ENCODE measurements around the gene ELFN2.

ELFN2 gene

GRCh38 chr22:37390075-37390474 is 37.2 kb downstream of the ELFN2 start:
- DNase-seq (ENCODE audit: low read depth in 1 of 2, low spot score in 1 of 2), result no peak

GRCh38 chr22:37388538-37388937 is 38.7 kb downstream of the ELFN2 start:
- no peak for DNase-seq (ENCODE audit: low read depth in 1 of 2, low spot score in 1 of 2)

DNA sequence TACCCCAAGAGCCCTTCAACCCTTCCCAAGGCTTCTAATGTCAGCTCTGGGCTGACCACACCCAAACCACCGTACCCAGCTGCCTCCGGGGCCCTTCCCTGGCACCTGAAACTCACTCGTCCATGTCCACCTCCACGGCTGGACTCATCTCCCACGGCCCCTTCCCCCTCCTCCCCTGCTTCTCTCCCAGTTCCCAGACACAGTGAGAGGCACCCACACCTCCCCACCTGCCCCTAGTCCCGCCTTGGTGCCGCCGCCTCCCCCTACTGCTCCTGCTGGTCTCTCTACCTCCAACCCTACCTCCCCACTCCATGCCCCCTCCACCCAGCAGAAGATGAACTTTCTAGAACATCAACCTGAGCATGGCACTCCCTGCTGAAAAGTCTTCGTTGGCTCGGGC is 39.5 kb downstream of the ELFN2 start:
- DNase-seq (ENCODE audit: low read depth in 1 of 2, low spot score in 1 of 2), result no peak

DNA sequence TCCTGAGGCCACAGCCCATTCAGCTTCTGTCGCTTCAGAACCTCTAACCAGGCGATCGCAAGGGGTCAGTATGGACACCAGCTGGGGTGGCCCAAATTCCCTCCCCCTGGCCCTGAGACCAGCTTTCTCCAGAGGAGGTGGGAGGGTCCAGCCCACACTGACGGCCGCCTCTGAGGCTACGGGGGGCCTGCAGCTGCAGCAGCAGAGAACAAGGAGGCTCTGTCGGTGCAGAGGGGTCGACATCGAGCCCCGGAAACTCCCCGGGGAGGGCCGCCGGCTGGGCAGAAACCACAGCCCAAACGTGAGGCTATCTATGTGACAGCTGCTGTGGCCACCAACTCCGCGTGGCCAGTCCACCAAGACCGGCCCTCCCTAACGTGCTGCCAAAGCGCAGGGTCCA is 40.8 kb downstream of the ELFN2 start:
- DNase-seq (ENCODE audit: low read depth in 1 of 2, low spot score in 1 of 2), result no peak

GRCh38 chr22:37384691-37385090 is 42.6 kb downstream of the ELFN2 start:
- no peak for DNase-seq (ENCODE audit: low read depth in 1 of 2, low spot score in 1 of 2)

GRCh38 chr22:37383341-37383740 is 43.9 kb downstream of the ELFN2 start:
- DNase-seq (ENCODE audit: low read depth in 1 of 2, low spot score in 1 of 2), result no peak

- DNase-seq (ENCODE audit: low read depth in 1 of 2, low spot score in 1 of 2), result no peak
These were observed 45.8 kb downstream of the ELFN2 start for GRCh38 chr22:37381489-37381888.

DNA sequence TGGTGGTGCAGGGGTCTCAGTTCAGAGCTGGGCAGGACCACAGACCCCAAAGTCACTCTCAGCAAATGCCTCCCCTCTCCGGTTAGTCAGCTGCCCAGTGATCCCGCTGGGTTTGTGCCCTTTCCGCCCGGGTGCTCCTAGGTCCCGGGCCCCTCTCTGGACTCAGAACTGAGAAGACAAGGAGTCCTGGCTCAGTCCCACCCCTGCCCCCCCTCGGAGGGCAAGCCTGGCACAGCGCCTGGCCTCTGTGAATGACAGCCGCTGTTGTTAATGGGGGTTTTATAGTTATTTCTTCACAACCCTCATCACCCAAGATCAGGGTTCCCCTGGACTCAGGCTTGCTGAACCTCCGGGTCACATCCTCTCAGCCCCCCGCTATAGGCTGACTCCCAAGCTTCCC is 47.6 kb downstream of the ELFN2 start:
- no peak for DNase-seq (ENCODE audit: low read depth in 1 of 2, low spot score in 1 of 2)

GRCh38 chr22:37379085-37379484 is 48.2 kb downstream of the ELFN2 start:
- no peak for DNase-seq (ENCODE audit: low read depth in 1 of 2, low spot score in 1 of 2)

- DNase-seq (ENCODE audit: low read depth in 1 of 2, low spot score in 1 of 2), result no peak
These were observed 48.6 kb downstream of the ELFN2 start for GRCh38 chr22:37378642-37379058.

DNA sequence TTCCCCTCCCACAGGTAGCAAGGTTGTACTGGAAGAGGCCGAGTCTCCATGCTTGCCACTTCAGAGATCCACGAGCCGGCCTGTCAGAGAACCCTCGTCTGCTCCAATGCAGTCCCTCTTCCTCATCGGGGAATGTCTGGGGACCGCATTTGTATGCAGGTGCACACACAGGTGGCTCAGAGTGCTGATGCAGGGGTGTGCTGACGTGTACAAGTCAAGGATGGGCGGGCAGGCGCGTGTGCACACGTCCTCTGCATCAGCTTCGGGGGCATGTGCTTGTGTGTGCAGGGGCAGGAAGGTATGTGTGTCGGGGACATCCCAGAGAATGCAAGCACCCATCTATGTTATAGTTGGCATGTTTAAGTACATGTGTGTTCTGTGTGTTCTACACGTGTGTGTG is 49.4 kb downstream of the ELFN2 start:
- no peak for DNase-seq (ENCODE audit: low read depth in 1 of 2, low spot score in 1 of 2)

DNA sequence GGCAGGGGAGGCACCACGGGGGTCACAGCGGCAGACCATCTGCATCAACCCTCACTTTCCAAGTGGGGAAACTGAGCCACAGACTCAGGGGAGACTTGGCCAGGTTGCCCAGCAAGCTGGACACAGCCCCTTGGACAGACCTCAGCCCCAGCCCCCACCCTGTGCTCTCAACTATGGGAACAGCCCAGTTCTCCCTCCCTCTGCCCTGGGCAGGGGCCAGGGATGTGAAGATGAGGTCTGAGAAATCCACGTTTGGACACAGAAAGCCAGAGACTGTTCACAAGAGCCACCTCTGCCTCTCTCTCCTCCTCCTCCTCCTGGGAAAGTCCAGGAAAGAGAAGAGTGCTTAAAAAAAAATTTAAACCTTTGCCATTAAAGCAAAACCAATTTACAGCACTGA is 50.1 kb downstream of the ELFN2 start:
- DNase-seq (ENCODE audit: low read depth in 1 of 2, low spot score in 1 of 2), result no peak

- DNase-seq (ENCODE audit: low read depth in 1 of 2, low spot score in 1 of 2), result no peak
These were observed 50.6 kb downstream of the ELFN2 start for GRCh38 chr22:37376643-37377042.

- DNase-seq (ENCODE audit: low read depth in 1 of 2, low spot score in 1 of 2), result no peak
These were observed 51.5 kb downstream of the ELFN2 start for GRCh38 chr22:37375801-37376200.

GRCh38 chr22:37374571-37374970 is 52.7 kb downstream of the ELFN2 start:
- no peak for DNase-seq (ENCODE audit: low read depth in 1 of 2, low spot score in 1 of 2)

DNA sequence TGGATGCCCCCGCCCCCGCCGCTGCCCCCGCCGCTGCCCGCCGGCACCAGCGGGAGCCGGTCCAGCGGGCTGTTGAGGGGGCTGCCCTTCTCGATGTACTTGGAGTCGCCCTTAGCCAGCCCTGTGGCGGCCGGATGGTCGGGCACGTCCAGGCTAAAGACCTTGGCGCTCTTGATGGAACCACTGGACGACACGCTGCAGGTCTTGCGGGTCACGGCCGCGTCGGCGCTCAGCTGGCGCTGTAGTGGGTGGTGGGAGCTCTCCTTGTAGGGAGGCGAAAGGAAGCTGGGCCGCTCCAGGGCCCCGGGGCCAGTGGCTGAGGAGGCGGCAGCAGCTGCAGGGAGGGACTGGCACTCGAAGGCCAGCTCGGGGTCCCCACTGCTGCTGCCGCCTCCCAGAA is 53.8 kb downstream of the ELFN2 start:
- no peak for DNase-seq (ENCODE audit: low read depth in 1 of 2, low spot score in 1 of 2)

DNA sequence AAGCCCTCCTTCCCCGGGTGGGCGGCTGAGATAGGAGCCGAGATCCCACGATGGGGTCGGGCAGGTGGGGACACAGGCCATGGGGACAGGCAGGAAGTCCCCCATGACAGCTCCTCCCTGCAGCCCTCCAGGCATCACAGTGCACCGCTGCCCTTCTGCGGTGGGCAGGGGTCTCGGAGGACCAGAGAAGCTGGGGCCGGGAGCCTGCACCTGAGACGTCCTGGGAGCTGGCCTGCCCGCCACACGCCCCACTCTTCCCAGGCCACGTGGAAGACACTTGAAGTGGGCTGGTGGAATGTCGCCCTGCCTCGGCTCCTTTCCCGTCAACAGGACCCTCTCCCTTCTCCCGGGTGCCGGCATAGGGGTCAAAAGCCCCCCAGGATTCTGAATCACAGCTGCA is 55.4 kb downstream of the ELFN2 start:
- no peak for DNase-seq (ENCODE audit: low read depth in 1 of 2, low spot score in 1 of 2)

DNA sequence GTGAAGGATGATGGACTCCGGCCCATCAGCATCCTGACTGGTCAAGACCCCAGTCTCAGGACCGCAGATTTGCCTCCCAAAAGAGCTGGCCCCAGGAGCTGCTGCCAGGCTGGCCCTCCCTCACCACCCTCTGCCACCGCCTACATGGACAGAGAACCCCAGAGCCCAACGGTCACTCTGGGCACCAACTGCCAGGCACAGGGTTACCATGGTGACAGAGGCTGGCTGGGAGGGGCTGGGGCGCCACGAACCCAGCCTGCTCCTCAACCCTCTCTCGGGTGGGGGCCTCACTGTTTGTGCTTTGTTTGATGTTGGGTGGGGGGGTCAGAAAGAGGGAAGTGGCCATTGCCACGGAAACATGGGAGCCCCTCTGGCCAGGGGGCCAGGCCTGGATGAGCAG is 55.8 kb downstream of the ELFN2 start:
- DNase-seq (ENCODE audit: low read depth in 1 of 2, low spot score in 1 of 2), result no peak

GRCh38 chr22:37370306-37370979 is 56.8 kb downstream of the ELFN2 start:
- DNase-seq (ENCODE audit: low read depth in 1 of 2, low spot score in 1 of 2), result no peak

DNA sequence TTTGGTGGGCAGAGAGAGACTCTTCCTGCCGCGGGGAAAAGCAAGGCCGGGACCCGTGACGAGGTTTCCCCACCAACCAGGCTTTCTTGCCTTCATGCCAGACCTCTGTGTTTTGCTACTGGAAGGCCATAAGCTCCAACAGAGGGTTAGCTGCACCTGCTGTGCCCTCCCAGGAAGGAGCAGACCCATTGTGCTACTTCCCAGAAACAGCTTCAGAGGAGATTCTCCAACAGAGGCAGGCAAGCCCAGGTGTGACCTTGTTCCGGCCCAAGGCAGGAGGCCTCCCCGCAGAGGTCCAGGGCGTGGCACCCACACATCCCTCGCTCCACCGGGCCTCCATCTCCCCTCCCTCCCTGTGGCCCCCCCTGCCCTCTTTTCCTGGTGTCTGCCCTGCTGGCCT is 57.8 kb downstream of the ELFN2 start:
- no peak for DNase-seq (ENCODE audit: low read depth in 1 of 2, low spot score in 1 of 2)

DNA sequence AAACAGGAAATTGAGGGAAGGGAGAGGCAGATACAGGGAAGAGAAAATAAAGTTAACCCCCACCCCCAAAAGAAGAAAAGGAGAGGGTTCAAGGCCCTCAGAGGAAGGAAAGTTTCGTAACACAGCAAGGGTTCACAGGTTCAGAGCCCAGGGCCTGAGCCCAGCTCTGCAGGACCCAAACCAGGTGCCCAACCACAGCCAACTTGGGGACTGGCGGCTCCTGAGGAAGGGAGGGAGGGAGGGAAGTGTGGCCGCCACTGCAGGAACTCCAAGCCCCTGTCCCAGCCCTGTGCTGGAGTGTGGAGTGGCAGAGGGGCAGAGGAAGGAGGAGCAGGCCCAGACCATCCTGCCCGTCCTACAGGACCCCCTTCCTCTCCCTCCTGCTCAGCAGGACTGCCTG is 59.2 kb downstream of the ELFN2 start:
- DNase-seq (ENCODE audit: low read depth in 1 of 2, low spot score in 1 of 2), result no peak

DNA sequence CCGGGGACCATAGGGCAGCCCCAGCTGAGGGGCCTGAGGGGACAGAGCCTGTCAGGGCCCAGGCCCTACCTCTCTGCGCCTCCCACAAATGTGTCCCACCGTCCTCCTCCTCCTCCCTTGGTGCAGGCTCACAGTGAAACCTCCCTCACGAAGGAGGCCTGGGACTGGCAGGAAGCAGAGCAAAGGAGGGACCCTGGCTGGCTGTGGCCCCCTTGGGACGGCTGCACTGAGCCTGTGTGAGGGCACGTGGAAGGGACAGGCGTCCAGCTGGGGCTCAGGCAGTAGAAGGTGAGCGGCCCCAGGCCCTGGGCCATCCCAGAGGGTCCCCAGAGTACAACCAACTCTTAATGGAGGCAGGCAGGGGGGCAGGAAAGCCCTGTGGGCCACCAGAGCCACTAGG is 60.7 kb downstream of the ELFN2 start:
- no peak for DNase-seq (ENCODE audit: low read depth in 1 of 2, low spot score in 1 of 2)

DNA sequence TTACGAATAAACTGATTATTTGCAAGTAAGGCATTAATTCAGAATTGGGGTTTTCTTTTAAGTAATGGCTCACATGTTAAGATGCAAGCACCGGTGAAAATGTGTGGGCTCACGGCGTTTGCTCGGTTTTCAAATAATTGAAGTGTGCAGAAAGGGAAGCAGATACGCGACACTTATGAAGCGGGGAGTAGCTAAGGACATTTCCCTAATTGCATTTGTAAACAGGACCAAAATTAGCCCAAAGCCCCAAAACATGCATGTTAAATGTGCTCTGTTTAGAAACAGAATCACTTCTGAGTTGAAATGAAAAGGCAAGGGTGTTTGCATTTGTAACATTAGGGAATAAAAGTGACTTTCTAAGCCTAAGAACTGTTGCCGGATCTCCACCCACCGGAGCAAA is 61.3 kb downstream of the ELFN2 start:
- DNase-seq (ENCODE audit: low read depth in 1 of 2, low spot score in 1 of 2), result no peak

Measured in activated CD4-positive, alpha-beta T cell treated with anti-CD3 and anti-CD28 coated beads, Interleukin-2, amount 50 U/mL, for 24 hours (primary cell).